ENCODE results near the gene AP1M1. TPM values are rescaled to one million over a fixed set of nuclear protein-coding genes. Genes with fewer than 3 reads are reported as not detected.

The AP1M1 gene
- total RNA-seq, 1 experiment from 2014 or later, result 27.7 TPM

DNA sequence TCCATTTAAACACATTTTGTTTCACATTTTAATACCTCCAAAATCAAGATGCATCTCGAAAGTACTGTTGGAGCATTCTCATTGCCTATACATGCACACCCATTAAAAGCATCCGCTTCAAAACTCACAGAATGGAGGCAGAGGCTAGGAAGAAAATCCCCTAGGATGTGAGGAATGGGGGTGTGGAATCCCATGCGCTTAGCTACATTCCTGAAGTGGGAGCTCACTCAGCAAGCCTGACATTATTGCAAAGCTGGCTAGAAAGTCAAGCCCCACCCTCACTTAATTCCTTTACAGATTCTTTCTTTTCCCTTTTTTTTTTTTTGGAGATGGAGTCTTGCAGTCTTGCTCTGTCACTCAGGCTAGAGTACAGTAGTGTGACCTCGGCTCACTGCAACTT, 17.1 kb upstream of the AP1M1 start:
- ATAC-seq, result no peak
- Mint-ChIP-seq H3K27me3 (ENCODE audit: low read depth) (peaks cover 5% of the 10 kb centered on the region), H3K4me1 (0 out of 2 replicates have a peak, but pooled peaks cover 2% of the 10 kb centered on the region), H3K4me3 (no peak overlapping the region), H3K36me3 (peaks cover 3% of the 10 kb centered on the region; the same call in 1 of the 2 replicates), H3K9me3 (peaks cover 6% of the 10 kb centered on the region; the same call in 1 of the 2 replicates), H3K27ac (no peak overlapping the region)
- ChIA-PET POLR2A (interaction anchor here (0.7 kb wide), 1 partner anchor 190 kb away, joined by 4 read pairs; no protein-coding TSS in a partner anchor), CTCF (interaction anchor here (0.7 to 3.2 kb wide), 5 partner anchors 17 to 155 kb away, joined by 3 to 13 read pairs (median 4); partner anchors contain the start of gene AP1M1)
- TF ChIP-seq, protein P1, sequence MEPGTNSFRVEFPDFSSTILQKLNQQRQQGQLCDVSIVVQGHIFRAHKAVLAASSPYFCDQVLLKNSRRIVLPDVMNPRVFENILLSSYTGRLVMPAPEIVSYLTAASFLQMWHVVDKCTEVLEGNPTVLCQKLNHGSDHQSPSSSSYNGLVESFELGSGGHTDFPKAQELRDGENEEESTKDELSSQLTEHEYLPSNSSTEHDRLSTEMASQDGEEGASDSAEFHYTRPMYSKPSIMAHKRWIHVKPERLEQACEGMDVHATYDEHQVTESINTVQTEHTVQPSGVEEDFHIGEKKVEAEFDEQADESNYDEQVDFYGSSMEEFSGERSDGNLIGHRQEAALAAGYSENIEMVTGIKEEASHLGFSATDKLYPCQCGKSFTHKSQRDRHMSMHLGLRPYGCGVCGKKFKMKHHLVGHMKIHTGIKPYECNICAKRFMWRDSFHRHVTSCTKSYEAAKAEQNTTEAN (CRISPR knock-in tag; IDR thresholded peaks at IDR 0.05), result no peak
- TF ChIP-seq, protein P2, sequence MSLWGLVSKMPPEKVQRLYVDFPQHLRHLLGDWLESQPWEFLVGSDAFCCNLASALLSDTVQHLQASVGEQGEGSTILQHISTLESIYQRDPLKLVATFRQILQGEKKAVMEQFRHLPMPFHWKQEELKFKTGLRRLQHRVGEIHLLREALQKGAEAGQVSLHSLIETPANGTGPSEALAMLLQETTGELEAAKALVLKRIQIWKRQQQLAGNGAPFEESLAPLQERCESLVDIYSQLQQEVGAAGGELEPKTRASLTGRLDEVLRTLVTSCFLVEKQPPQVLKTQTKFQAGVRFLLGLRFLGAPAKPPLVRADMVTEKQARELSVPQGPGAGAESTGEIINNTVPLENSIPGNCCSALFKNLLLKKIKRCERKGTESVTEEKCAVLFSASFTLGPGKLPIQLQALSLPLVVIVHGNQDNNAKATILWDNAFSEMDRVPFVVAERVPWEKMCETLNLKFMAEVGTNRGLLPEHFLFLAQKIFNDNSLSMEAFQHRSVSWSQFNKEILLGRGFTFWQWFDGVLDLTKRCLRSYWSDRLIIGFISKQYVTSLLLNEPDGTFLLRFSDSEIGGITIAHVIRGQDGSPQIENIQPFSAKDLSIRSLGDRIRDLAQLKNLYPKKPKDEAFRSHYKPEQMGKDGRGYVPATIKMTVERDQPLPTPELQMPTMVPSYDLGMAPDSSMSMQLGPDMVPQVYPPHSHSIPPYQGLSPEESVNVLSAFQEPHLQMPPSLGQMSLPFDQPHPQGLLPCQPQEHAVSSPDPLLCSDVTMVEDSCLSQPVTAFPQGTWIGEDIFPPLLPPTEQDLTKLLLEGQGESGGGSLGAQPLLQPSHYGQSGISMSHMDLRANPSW (CRISPR knock-in tag; conservative IDR thresholded peaks at IDR 0.05; ENCODE audit: low read depth), result no peak
- TF ChIP-seq KAT7 (CRISPR knock-in tag; IDR thresholded peaks at IDR 0.05; ENCODE audit: borderline replicate concordance) (no peak), ELF4 (CRISPR knock-in tag; IDR thresholded peaks at IDR 0.05; ENCODE audit: low read depth) (no peak), PRRX2 (CRISPR knock-in tag; IDR thresholded peaks at IDR 0.05) (no peak), TEAD1 (CRISPR knock-in tag; IDR thresholded peaks at IDR 0.05) (no peak), OVOL2 (CRISPR knock-in tag; IDR thresholded peaks at IDR 0.05; ENCODE audit: borderline replicate concordance) (no peak), ZBTB21 (CRISPR knock-in tag; IDR thresholded peaks at IDR 0.05; ENCODE audit: borderline replicate concordance) (no peak), ZNF138 (CRISPR knock-in tag; conservative IDR thresholded peaks at IDR 0.05) (no peak), GTF2I (CRISPR knock-in tag; conservative IDR thresholded peaks at IDR 0.05) (no peak), GABPB1 (CRISPR knock-in tag; IDR thresholded peaks at IDR 0.05) (no peak)
- TF ChIP-seq, protein P3, sequence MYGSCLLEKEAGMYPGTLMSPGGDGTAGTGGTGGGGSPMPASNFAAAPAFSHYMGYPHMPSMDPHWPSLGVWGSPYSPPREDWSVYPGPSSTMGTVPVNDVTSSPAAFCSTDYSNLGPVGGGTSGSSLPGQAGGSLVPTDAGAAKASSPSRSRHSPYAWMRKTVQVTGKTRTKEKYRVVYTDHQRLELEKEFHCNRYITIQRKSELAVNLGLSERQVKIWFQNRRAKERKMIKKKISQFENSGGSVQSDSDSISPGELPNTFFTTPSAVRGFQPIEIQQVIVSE (CRISPR knock-in tag; IDR thresholded peaks at IDR 0.05; ENCODE audit: borderline replicate concordance), result no peak
- TF ChIP-seq, protein P4, sequence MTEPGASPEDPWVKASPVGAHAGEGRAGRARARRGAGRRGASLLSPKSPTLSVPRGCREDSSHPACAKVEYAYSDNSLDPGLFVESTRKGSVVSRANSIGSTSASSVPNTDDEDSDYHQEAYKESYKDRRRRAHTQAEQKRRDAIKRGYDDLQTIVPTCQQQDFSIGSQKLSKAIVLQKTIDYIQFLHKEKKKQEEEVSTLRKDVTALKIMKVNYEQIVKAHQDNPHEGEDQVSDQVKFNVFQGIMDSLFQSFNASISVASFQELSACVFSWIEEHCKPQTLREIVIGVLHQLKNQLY (CRISPR knock-in tag; IDR thresholded peaks at IDR 0.05), result no peak
- TF ChIP-seq, protein P5, sequence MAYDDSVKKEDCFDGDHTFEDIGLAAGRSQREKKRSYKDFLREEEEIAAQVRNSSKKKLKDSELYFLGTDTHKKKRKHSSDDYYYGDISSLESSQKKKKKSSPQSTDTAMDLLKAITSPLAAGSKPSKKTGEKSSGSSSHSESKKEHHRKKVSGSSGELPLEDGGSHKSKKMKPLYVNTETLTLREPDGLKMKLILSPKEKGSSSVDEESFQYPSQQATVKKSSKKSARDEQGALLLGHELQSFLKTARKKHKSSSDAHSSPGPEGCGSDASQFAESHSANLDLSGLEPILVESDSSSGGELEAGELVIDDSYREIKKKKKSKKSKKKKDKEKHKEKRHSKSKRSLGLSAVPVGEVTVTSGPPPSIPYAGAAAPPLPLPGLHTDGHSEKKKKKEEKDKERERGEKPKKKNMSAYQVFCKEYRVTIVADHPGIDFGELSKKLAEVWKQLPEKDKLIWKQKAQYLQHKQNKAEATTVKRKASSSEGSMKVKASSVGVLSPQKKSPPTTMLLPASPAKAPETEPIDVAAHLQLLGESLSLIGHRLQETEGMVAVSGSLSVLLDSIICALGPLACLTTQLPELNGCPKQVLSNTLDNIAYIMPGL (CRISPR knock-in tag; IDR thresholded peaks at IDR 0.05), result no peak
- TF ChIP-seq, protein P6, sequence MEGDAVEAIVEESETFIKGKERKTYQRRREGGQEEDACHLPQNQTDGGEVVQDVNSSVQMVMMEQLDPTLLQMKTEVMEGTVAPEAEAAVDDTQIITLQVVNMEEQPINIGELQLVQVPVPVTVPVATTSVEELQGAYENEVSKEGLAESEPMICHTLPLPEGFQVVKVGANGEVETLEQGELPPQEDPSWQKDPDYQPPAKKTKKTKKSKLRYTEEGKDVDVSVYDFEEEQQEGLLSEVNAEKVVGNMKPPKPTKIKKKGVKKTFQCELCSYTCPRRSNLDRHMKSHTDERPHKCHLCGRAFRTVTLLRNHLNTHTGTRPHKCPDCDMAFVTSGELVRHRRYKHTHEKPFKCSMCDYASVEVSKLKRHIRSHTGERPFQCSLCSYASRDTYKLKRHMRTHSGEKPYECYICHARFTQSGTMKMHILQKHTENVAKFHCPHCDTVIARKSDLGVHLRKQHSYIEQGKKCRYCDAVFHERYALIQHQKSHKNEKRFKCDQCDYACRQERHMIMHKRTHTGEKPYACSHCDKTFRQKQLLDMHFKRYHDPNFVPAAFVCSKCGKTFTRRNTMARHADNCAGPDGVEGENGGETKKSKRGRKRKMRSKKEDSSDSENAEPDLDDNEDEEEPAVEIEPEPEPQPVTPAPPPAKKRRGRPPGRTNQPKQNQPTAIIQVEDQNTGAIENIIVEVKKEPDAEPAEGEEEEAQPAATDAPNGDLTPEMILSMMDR (IDR thresholded peaks at IDR 0.05), result no peak
- TF ChIP-seq, protein P7, sequence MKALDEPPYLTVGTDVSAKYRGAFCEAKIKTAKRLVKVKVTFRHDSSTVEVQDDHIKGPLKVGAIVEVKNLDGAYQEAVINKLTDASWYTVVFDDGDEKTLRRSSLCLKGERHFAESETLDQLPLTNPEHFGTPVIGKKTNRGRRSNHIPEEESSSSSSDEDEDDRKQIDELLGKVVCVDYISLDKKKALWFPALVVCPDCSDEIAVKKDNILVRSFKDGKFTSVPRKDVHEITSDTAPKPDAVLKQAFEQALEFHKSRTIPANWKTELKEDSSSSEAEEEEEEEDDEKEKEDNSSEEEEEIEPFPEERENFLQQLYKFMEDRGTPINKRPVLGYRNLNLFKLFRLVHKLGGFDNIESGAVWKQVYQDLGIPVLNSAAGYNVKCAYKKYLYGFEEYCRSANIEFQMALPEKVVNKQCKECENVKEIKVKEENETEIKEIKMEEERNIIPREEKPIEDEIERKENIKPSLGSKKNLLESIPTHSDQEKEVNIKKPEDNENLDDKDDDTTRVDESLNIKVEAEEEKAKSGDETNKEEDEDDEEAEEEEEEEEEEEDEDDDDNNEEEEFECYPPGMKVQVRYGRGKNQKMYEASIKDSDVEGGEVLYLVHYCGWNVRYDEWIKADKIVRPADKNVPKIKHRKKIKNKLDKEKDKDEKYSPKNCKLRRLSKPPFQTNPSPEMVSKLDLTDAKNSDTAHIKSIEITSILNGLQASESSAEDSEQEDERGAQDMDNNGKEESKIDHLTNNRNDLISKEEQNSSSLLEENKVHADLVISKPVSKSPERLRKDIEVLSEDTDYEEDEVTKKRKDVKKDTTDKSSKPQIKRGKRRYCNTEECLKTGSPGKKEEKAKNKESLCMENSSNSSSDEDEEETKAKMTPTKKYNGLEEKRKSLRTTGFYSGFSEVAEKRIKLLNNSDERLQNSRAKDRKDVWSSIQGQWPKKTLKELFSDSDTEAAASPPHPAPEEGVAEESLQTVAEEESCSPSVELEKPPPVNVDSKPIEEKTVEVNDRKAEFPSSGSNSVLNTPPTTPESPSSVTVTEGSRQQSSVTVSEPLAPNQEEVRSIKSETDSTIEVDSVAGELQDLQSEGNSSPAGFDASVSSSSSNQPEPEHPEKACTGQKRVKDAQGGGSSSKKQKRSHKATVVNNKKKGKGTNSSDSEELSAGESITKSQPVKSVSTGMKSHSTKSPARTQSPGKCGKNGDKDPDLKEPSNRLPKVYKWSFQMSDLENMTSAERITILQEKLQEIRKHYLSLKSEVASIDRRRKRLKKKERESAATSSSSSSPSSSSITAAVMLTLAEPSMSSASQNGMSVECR (CRISPR knock-in tag; IDR thresholded peaks at IDR 0.05; ENCODE audit: borderline replicate concordance), result no peak
- DNase-seq (ENCODE audit: low spot score), result no peak
